Transverse colon (tissue), 4 donors: Measurements from ENCODE around the gene ARL8B.

Experiments
- CTCF ChIP-seq, 5 experiments: fragments of 200-600 bp in 3 of 5; fragments of 450-650 bp in 2 of 5; sonication (generic) in 3 of 5; IDR thresholded peaks; 1 replicate in 2 of 5; 2 replicates in 3 of 5; pipeline ENCODE4 v1.5.1; 2016 to 2017; ENCODE audit warnings: antibody characterized with exemption in 5 of 5, inconsistent platforms in 3 of 5, mild to moderate bottlenecking in 2 of 5, moderate library complexity in 1 of 5
- POLR2A ChIP-seq: fragments of 450-650 bp; IDR thresholded peaks from one replicate; pipeline ENCODE4 v1.6.1; 2016; ENCODE audit warnings: antibody characterized with exemption, mild to moderate bottlenecking, moderate library complexity
- POLR2AphosphoS5 ChIP-seq, 3 donors: sonication (generic); formaldehyde crosslinking; IDR thresholded peaks; one replicate each; pipeline ENCODE4 v1.6.1; 2016; ENCODE audit warnings: antibody characterized with exemption in 3 of 3

GRCh38 chr3:5136211-5136918, 14.3 kb downstream of the ARL8B start:
- TF ChIP-seq POLR2AphosphoS5 (IDR thresholded peaks at IDR 0.05) = no peak
- TF ChIP-seq POLR2A = no peak
- TF ChIP-seq CTCF (IDR thresholded peaks at IDR 0.05) = peak in 1 of 5 experiments; percentile 11
